GM03348 (cell line): Measurements from ENCODE around the gene HHATL.

Experiments
- DNase-seq: peaks from one replicate; pipeline ENCODE4 v3.0.0; 2012; ENCODE audit warnings: low spot score

Gene HHATL

GRCh38 chr3:42684632-42685362 lies 17.8 kb downstream of the HHATL start:
- no peak for DNase-seq

GRCh38 chr3:42683875-42684598 lies 18.6 kb downstream of the HHATL start:
- DNase-seq = peak; percentile 95

GRCh38 chr3:42682301-42683070 lies 20.1 kb downstream of the HHATL start:
- DNase-seq = no peak

DNA sequence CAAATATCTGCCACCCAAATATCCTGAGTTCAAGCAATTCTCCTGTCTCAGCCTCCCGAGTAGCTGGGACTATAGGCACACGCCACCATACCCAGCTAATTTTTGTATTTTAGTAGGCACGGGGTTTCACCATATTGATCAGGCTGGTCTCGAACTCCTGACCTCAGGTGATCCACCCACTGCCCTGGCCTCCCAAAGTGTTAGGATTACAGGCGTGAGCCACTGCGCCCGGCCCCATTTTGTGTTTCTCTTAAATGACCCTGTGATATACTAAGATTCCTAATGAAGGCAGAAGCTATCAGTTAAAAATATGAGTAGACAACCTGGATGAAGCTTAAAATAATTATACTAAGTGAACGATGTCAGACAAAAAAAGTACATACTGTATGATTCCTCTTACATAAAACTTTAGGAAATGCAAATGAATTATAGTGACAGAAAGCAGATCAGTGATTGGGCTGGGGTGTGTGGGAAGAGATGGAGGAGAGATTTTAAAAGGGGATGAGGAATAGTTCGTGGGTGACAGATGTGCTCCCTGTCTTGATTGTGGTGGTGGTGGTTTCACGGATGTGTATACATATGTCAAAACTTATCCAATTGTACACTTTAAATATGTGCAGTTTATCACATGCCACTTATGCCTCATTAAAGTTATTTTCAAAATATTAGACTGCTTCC lies 21.1 kb downstream of the HHATL start:
- no peak for DNase-seq

- peak; percentile 50 for DNase-seq
These were observed 21.8 kb downstream of the HHATL start for GRCh38 chr3:42680806-42681205.

DNA sequence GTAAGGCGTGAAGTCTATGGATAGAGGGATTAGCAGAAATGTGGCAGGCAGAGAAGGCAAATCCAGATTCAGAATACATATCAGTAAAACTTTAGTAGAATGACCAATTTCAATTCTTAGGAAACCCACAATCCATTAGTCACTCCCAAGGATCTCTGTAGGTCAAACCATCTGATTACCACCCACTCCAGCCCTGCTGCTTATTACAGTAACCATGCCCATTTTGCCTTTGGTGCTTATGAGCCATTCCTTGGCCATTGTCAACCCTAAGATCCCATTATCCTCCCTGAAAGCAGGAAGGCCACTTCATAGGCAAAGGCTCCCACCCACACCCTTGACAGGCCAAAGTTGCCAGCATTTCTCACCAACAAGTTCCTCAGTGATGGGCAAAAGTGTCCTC lies 22.3 kb downstream of the HHATL start:
- DNase-seq = peak; percentile 56

DNA sequence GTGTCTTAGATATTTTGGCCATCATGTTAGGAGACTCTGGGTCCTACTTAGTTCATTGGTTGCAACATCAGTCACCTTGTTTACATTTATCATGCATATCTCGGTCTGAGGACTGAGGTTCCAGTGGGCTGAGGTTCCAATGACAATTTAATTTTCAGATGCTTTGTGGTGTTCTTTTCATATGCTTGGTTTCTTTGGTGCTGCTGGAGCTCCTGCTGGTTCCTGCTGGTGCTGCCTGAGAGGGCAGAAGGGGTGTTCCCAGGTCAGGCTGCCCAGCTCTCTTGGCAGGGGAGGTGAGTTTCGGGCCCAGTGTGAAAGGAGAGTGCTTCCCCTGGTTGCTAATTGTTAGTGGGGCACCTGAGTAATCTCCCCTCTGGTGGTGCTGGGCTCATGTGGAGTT lies 24.2 kb downstream of the HHATL start:
- DNase-seq = no peak

GRCh38 chr3:42675909-42676308 lies 26.7 kb downstream of the HHATL start:
- no peak for DNase-seq

- no peak for DNase-seq
These were observed 28.5 kb downstream of the HHATL start for GRCh38 chr3:42674146-42674545.

DNA sequence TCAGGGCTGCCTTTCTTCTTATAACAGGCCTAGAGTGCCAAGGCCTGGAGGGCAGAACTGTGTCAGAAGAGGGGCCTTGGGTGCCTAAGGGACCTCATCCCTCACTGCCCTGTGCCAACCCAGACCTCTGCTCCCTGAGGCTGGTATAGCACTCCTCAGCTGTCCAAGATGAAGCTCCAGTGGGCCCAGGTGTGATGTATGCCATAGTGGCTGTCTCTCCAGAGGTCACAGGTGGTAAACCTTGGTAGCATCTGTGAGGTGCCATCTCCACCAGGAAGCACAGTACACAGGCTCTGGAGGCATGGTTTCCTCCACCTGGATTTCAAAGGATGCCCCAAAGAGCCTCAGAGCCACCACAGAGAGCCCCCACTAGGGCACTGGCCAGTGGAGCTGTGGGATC lies 29.5 kb downstream of the HHATL start:
- DNase-seq = no peak

GRCh38 chr3:42672515-42672914 lies 30.1 kb downstream of the HHATL start:
- DNase-seq = no peak

- DNase-seq = no peak
These were observed 31.9 kb downstream of the HHATL start for GRCh38 chr3:42670670-42671069.

DNA sequence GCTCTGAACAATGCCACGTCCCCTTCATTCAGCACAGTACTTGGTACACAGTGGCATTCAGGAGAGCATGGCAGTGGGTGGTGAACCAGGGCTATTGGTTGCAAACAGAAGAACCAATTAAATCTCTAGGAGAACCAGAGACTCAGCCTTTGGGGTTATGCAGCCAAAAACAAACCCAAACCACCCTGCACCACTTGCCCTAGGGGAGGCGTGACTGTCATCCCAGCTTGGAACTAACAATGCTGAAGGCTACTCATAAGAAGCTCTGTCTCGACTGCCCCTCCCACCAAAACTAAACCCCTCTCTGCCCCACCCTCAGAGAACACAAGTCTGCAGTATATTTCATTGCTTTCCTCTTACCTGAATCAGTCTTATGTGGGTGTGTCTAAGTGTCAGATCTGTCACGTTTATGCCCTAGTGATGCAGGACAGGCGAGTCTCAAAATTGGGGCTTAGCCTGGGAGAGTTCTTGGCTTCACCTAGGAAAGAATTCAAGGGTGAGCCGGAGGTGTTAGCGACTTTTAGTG lies 32.5 kb downstream of the HHATL start:
- no peak for DNase-seq

GRCh38 chr3:42668793-42669217 lies 33.8 kb downstream of the HHATL start:
- DNase-seq = peak; percentile 18

GRCh38 chr3:42668413-42668760 lies 34.2 kb downstream of the HHATL start:
- DNase-seq = peak; percentile 3

- DNase-seq = peak; percentile 7
These were observed 34.8 kb downstream of the HHATL start for GRCh38 chr3:42667523-42668412.

GRCh38 chr3:42667096-42667522 lies 35.5 kb downstream of the HHATL start:
- peak; percentile 8 for DNase-seq

GRCh38 chr3:42666577-42666998 lies 36.0 kb downstream of the HHATL start:
- DNase-seq = peak; percentile 6

DNA sequence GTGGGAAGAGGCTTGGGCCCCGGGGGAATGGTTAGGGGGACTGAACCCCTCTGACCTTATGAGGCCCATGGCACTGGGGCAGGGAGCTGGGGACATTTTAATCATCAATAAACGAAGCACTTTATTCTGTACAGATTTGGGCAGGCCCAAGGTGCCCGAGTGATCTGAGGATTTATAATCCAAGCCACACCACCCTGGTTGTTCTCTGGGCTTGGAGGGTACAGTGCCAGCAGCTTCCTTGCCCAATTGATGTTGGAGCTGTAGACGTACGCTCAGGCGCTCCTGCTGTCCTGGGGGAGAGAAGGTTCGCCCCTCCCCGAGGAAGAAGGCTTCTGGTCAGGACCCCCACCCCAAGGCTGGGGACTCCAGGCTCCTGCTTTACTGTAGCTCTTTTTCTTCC lies 36.6 kb downstream of the HHATL start:
- DNase-seq = peak; percentile 11

GRCh38 chr3:42665050-42665878 lies 37.3 kb downstream of the HHATL start:
- peak; percentile 8 for DNase-seq
